Panc1 (cell line): ENCODE results near the gene SEC23A. TPM values are rescaled to one million over a fixed set of nuclear protein-coding genes. Genes with fewer than 3 reads are reported as not detected.
A peak's percentile ranks its signal among the peaks of the same experiment; 100 is the strongest.

ENCODE experiments used
- ATAC-seq: fragments of 200-7000 bp; cut with Tn5 transposase; 2 replicates; pipeline ENCODE4 v1.9.1; 2020; ENCODE audit warnings: mild to moderate bottlenecking, moderate library complexity
- BruUV-seq: library from RNA; stranded (reverse); fragments of 400-500 nt; replicated peaks from 2 replicates; lab custom pipeline; 2021; lab: Mats Ljungman, UMichigan
- CTCF ChIA-PET: fragments of 300-600 bp; sonication (Branson Sonifier 250); formaldehyde crosslinking; loops from one replicate; lab custom pipeline; 2022; ENCODE audit warnings: antibody characterized with exemption; lab: Charles Lee
- POLR2A ChIA-PET: fragments of 300-600 bp; sonication (Branson Sonifier 250); formaldehyde crosslinking; loops from one replicate; lab custom pipeline; 2022; ENCODE audit warnings: antibody characterized with exemption; lab: Charles Lee
- DNase-seq: peaks from one replicate; pipeline ENCODE4 v3.0.0-alpha.2; 2010; ENCODE audit warnings: low read depth, low spot score
- H3K27ac ChIP-seq: 2 replicates; pipeline ENCODE4 v1.5.1; 2011; ENCODE audit warnings: mild to moderate bottlenecking, low read length, inconsistent platforms
- H3K27me3 ChIP-seq: fragments of 200-500 bp; sonication (Bioruptor generic); 2 replicates; pipeline ENCODE4 v1.6.0; 2014; ENCODE audit warnings: low read length, inconsistent platforms; ENCODE audit not compliant: control insufficient read depth, insufficient read depth
- H3K36me3 ChIP-seq: fragments of 200-500 bp; sonication (Bioruptor generic); 2 replicates; pipeline ENCODE4 v1.5.1; 2014; ENCODE audit warnings: inconsistent platforms, mild to moderate bottlenecking, low read length, moderate library complexity; ENCODE audit not compliant: control insufficient read depth, insufficient read depth
- H3K4me1 ChIP-seq: 2 replicates; pipeline ENCODE4 v1.5.1; 2011; ENCODE audit warnings: inconsistent platforms, mild to moderate bottlenecking, low read length, moderate library complexity; ENCODE audit not compliant: control insufficient read depth, insufficient read depth
- H3K4me3 ChIP-seq, 2 experiments: 2 replicates each; pipeline ENCODE4 v1.5.1; 2011 to 2012; ENCODE audit warnings: low read depth in 2 of 2, low read length in 2 of 2, mild to moderate bottlenecking in 2 of 2, inconsistent platforms in 1 of 2, moderate library complexity in 1 of 2
- H3K9me3 ChIP-seq: fragments of 200-500 bp; sonication (Bioruptor generic); 2 replicates; pipeline ENCODE4 v1.5.1; 2014; ENCODE audit warnings: low read depth, mild to moderate bottlenecking, inconsistent platforms, low read length, moderate library complexity; ENCODE audit not compliant: control insufficient read depth, insufficient read depth
- POLR2AphosphoS5 ChIP-seq: IDR thresholded peaks from 2 replicates; pipeline ENCODE4 v1.6.1; 2012; ENCODE audit warnings: mild to moderate bottlenecking, low read depth, low read length, moderate library complexity
- SIN3A ChIP-seq: IDR thresholded peaks from 2 replicates; pipeline ENCODE4 v1.6.1; 2012; ENCODE audit warnings: low read depth, mild to moderate bottlenecking, low read length, moderate library complexity, borderline replicate concordance; ENCODE audit not compliant: insufficient read depth
- TCF7L2 ChIP-seq: IDR thresholded peaks from 2 replicates; pipeline ENCODE4 v1.6.1; 2011; ENCODE audit warnings: mild to moderate bottlenecking, low read depth, low read length, inconsistent platforms
- in situ Hi-C: cut with HindIII; loops from 2 replicates; pipeline ENCODE4 v1.10.0; 2016; ENCODE audit warnings: low sequenced_read_pairs, low pct_unique_long_range_greater_than_20kb
- intact Hi-C: fragments of 100-400 bp; cut with micrococcal nuclease; formaldehyde crosslinking; loops from one replicate; pipeline ENCODE4 v1.10.0; 2022; ENCODE audit not compliant: unreplicated experiment
- total RNA-seq: library from RNA; stranded (reverse); gene quantifications from one replicate; pipeline ENCODE4 v1.2.1, GENCODE V29; 2021; ENCODE audit not compliant: unreplicated experiment
- TF ChIP-seq, protein P1 (sequence below): fragments of 450-650 bp; IDR thresholded peaks from 2 replicates; pipeline ENCODE4 v1.5.1; 2017; ENCODE audit warnings: mild to moderate bottlenecking
- TF ChIP-seq, protein P2 (sequence below), 2 experiments: IDR thresholded peaks; 2 replicates each; pipeline ENCODE4 v1.6.1; 2011 to 2012; ENCODE audit warnings: low read depth in 2 of 2, control low read depth in 1 of 2, low read length in 1 of 2, mild to moderate bottlenecking in 1 of 2, moderate library complexity in 1 of 2; ENCODE audit not compliant: insufficient read depth in 1 of 2

SEC23A gene
- total RNA-seq, 1 experiment from 2014 or later, result 76.7 TPM

DNA sequence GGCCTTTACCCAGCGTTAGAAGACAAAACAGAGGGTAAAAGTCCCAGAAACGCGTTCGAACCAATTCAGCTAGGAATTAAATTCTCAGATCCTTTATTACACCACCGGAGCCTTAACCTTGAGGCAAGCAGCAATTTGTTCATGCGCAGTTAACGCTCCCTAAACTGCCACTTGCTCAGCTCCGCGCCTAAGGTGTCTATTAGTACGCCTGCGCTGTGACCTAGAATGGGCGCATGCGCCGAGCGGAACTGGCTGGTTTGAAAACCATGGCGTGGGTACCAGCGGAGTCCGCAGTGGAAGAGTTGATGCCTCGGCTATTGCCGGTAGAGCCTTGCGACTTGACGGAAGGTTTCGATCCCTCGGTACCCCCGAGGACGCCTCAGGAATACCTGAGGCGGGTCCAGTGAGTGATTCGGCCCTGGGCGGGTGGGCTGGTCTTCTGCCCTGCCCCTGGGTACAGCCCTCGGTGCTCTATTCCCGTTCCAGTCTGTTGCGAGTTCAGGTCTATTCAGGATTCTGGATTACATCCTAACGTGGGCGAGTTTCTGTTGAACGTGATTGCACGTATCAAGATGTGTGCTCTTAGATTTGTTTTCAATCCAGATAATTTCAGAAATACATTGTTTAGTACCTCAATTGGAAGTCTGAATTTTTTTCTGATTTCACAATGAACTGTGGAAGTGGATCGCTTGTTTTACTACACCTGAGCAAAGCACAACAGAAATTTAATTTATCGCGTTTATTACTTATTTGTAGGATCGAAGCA is 11.2 kb upstream of the SEC23A start, which contains the start of gene GEMIN2:
GEMIN2 (plus strand) TSS at position 251 of the 766 bp plus-strand sequence; CDS start at position 267, 16 bp downstream.
- DNase-seq, result peak; percentile 67
- TF ChIP-seq, protein P1, sequence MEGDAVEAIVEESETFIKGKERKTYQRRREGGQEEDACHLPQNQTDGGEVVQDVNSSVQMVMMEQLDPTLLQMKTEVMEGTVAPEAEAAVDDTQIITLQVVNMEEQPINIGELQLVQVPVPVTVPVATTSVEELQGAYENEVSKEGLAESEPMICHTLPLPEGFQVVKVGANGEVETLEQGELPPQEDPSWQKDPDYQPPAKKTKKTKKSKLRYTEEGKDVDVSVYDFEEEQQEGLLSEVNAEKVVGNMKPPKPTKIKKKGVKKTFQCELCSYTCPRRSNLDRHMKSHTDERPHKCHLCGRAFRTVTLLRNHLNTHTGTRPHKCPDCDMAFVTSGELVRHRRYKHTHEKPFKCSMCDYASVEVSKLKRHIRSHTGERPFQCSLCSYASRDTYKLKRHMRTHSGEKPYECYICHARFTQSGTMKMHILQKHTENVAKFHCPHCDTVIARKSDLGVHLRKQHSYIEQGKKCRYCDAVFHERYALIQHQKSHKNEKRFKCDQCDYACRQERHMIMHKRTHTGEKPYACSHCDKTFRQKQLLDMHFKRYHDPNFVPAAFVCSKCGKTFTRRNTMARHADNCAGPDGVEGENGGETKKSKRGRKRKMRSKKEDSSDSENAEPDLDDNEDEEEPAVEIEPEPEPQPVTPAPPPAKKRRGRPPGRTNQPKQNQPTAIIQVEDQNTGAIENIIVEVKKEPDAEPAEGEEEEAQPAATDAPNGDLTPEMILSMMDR, result no peak
- TF ChIP-seq POLR2AphosphoS5 (peak; percentile 82), SIN3A (no peak)

DNA sequence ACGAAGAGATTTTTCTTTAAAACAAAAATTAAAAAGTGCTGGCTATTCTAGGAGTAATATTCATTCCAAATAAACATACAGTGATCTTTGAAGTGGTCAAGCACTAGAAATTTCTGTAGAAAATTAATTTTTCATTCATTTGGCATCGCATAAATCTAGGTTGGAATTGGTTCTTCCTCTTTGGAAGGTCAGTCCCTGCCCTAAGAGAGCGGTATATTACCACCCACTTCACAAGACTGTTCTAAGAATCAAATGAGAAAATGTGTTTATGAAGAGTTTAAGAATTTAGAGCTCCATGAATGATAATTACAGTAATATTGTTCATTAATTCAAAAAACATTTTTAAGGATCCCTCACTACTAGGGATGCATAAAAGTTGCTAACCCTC is 10.6 kb upstream of the SEC23A start:
- DNase-seq, result no peak
- H3K4me3 ChIP-seq, result peak overlapping the region; percentile 85 to 94
- H3K27me3 ChIP-seq, result no peaks in the 10 kb centered on the region
- in situ Hi-C loops, result no loop called here
- intact Hi-C loops, result no loop called here
- POLR2A ChIA-PET, result interaction anchor here (0.6 to 0.9 kb wide), 2 partner anchors 10 to 82 kb away, joined by 3 to 7 read pairs; partner anchors contain the start of gene SEC23A
- peak; percentile 18; the same call in 1 of the 2 replicates for ATAC-seq
- CTCF ChIA-PET, result no interaction called here
- no peaks in the 10 kb centered on the region; the same call in 1 of the 2 replicates for H3K4me1 ChIP-seq
- BruUV-seq, result no TSS peak
- TF ChIP-seq SIN3A (no peak), TCF7L2 (no peak), POLR2AphosphoS5 (no peak)
- TF ChIP-seq, protein P2, sequence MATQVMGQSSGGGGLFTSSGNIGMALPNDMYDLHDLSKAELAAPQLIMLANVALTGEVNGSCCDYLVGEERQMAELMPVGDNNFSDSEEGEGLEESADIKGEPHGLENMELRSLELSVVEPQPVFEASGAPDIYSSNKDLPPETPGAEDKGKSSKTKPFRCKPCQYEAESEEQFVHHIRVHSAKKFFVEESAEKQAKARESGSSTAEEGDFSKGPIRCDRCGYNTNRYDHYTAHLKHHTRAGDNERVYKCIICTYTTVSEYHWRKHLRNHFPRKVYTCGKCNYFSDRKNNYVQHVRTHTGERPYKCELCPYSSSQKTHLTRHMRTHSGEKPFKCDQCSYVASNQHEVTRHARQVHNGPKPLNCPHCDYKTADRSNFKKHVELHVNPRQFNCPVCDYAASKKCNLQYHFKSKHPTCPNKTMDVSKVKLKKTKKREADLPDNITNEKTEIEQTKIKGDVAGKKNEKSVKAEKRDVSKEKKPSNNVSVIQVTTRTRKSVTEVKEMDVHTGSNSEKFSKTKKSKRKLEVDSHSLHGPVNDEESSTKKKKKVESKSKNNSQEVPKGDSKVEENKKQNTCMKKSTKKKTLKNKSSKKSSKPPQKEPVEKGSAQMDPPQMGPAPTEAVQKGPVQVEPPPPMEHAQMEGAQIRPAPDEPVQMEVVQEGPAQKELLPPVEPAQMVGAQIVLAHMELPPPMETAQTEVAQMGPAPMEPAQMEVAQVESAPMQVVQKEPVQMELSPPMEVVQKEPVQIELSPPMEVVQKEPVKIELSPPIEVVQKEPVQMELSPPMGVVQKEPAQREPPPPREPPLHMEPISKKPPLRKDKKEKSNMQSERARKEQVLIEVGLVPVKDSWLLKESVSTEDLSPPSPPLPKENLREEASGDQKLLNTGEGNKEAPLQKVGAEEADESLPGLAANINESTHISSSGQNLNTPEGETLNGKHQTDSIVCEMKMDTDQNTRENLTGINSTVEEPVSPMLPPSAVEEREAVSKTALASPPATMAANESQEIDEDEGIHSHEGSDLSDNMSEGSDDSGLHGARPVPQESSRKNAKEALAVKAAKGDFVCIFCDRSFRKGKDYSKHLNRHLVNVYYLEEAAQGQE (IDR thresholded peaks at IDR 0.05; ENCODE audit: insufficient read depth in 1 of 2, low read depth in 2 of 2, low read length in 1 of 2), result no peak
- TF ChIP-seq, protein P1, result no peak
- peaks cover 3% of the 10 kb centered on the region for H3K36me3 ChIP-seq
- H3K9me3 ChIP-seq, result no peaks in the 10 kb centered on the region
- H3K27ac ChIP-seq, result peak overlapping the region; percentile 98

More for the DNA sequence above, 11.2 kb upstream of the SEC23A start, which contains the start of gene GEMIN2:
- ChIA-PET CTCF (no interaction called here), POLR2A (interaction anchor here (0.5 to 0.9 kb wide), 4 partner anchors 11 to 81 kb away, joined by 3 to 7 read pairs (median 4); partner anchors contain the start of gene SEC23A)
- Histone ChIP-seq H3K27me3 (no peaks in the 10 kb centered on the region), H3K4me3 (peak within 1 kb of the TSS; percentile 85 to 94), H3K27ac (peak within 1 kb of the TSS; percentile 98), H3K9me3 (no peaks in the 10 kb centered on the region), H3K36me3 (peaks cover 3% of the 10 kb centered on the region), H3K4me1 (no peaks in the 10 kb centered on the region; the same call in 1 of the 2 replicates)
- no TSS peak for BruUV-seq
- in situ Hi-C loops, result no loop called here
- intact Hi-C loops, result no loop called here
- peak; percentile 98 for ATAC-seq
